ENCODE data around the gene C14orf132. TPM values are rescaled to one million over a fixed set of nuclear protein-coding genes. Genes with fewer than 3 reads are reported as not detected.

Gene C14orf132
- total and polyA plus RNA-seq, 9 donors: 13.6 to 26.6 (median 18.5) TPM

DNA sequence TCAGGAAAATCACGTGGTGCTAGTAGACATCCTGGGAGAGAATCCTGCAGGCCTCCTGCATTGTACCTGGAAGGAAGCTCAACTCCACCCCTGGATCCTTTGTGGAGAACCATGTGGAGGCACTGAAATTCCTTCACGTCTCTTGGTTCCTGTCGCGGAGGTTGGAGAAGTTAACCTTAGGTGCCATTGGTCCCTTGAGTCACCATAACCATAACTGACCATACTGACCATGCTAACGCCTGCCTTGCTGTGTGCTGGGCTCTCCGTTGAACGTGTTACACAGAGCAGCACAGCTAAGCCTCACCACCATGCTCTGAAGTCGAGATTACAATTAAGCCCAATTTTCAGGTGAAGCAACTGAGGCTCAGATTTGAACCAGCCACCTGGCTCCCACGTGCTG lies 18.6 kb downstream of the C14orf132 start:
- WGBS (ENCODE audit: insufficient coverage): 92% methylated on average over 8 of the region's 9 CpGs
- H3K4me3 ChIP-seq (ENCODE audit: low read length): no peak overlapping the region
- no peak overlapping the region for H3K27ac ChIP-seq (ENCODE audit: low read length)
- peaks cover 46% of the 10 kb centered on the region for H3K4me1 ChIP-seq (ENCODE audit: control insufficient read depth, insufficient read depth, low read length)
- H3K36me3 ChIP-seq (ENCODE audit: control insufficient read depth, insufficient read depth, low read length): no peaks in the 10 kb centered on the region
- H3K27me3 ChIP-seq (ENCODE audit: control insufficient read depth, insufficient read depth, low read length): no peaks in the 10 kb centered on the region
- no peak for DNase-seq
- no peaks in the 10 kb centered on the region for H3K9me3 ChIP-seq (replicated peaks; ENCODE audit: control insufficient read depth, low read depth, low read length)

DNA sequence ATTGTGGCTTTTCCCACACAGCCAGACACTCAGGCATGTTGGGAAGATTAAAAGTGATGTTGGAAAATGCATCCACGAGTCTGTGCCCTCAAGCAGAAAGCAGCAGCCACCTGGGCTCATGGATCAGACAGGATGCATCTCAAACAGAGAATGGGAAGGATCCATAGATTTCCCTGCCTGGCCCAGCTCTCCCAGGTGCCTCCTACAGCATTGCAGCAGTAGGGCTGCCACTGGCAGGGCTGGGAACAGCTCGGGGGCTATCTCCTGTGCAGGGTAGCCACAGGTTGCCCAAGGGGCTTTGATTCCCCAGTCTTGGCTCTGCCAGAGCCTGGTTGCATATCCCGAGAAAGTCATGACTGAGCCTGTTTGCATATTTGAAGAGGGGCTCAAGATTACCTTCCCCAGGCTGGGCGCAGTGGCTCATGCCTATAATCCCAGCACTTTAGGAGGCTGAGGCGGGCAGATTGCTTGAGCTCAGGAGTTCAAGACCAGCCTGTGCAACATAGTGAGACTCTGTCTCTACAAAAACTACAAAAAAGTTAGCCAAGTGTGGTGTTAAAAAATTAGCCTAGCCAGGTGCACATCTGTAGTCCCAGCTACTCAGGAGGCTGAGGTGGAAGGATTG lies 19.5 kb downstream of the C14orf132 start:
- no peaks in the 10 kb centered on the region for H3K9me3 ChIP-seq (replicated peaks; ENCODE audit: control insufficient read depth, low read depth, low read length)
- H3K36me3 ChIP-seq (ENCODE audit: control insufficient read depth, insufficient read depth, low read length): no peaks in the 10 kb centered on the region
- no peak for DNase-seq
- peaks cover 37% of the 10 kb centered on the region for H3K4me1 ChIP-seq (ENCODE audit: control insufficient read depth, insufficient read depth, low read length)
- 85% methylated on average over 4 of the region's 5 CpGs for WGBS (ENCODE audit: insufficient coverage)
- no peak overlapping the region for H3K4me3 ChIP-seq (ENCODE audit: low read length)
- no peaks in the 10 kb centered on the region for H3K27me3 ChIP-seq (ENCODE audit: control insufficient read depth, insufficient read depth, low read length)
- no peak overlapping the region for H3K27ac ChIP-seq (ENCODE audit: low read length)

DNA sequence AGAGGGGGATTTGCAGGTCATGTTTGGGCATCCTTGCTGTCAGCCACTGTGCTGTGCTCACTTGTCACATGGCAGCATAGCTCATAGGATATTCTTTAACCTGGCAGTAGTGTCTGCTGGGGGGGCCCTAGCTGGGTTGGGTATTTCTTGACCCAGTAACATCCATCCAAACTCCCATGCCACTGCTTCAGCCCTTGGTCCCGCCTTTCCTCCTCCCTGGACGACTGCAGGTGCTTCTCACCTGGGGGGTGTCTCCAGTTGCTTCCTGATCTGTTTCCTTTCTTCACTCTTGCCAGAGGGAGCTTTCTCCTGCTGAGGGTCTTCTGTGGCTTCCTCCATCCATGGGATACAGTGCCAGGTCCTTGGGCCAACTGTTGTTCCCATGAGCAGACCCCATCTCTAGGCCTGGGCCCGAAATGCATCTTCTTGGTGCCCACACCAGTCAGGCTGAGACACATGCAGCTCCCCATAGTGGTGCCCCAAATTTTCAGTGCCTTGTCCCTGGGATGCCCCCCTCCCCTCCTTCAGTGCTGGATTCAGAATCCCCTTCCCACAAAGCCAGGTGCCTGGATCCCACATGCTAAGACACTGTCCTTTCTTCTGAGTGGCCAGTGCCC lies 20.5 kb downstream of the C14orf132 start:
- no peaks in the 10 kb centered on the region for H3K36me3 ChIP-seq (ENCODE audit: control insufficient read depth, insufficient read depth, low read length)
- no peak for DNase-seq
- no peaks in the 10 kb centered on the region for H3K27me3 ChIP-seq (ENCODE audit: control insufficient read depth, insufficient read depth, low read length)
- H3K27ac ChIP-seq (ENCODE audit: low read length): no peak overlapping the region
- 81% methylated on average over 1 of the region's 3 CpGs for WGBS (ENCODE audit: insufficient coverage)
- H3K4me1 ChIP-seq (ENCODE audit: control insufficient read depth, insufficient read depth, low read length): peaks cover 30% of the 10 kb centered on the region
- H3K4me3 ChIP-seq (ENCODE audit: low read length): no peak overlapping the region
- H3K9me3 ChIP-seq (replicated peaks; ENCODE audit: control insufficient read depth, low read depth, low read length): no peaks in the 10 kb centered on the region

DNA sequence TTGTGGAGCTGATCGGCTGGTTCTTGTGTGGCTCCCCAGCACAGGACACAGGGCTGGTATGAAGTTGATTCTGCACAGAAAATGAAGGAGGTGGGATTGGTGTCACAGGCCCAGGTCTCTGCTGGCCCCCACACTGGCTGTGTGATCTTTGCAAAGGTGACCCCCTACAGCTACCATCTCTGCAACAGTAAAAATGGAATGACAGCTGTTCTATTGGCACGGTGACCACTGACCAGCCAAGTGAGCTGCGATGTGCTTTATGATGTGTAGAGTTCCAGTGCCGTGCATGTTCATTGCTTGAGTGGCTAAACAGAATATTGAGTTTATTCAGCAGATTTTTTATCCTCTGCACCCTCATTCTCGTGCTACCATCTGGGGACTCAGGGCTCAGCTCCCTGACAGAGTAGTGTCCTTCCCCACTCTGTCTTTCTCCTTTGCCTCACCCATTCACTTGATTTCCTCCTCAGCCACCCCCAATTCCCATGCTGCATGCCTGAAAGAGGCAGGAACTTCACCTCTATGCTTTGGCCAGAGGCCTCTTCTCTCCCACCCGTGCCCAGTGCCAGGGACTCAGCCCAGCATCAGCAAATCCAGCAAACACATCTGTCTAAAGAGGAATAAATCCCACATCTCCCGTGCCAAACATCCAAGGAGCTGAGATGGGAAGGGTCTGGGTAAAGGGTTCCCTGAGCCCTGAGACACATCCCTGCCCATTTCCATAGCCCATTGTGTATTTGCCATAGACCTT lies 21.2 kb downstream of the C14orf132 start:
- Histone ChIP-seq H3K27ac (ENCODE audit: low read length) (no peak overlapping the region), H3K27me3 (ENCODE audit: control insufficient read depth, insufficient read depth, low read length) (no peaks in the 10 kb centered on the region), H3K36me3 (ENCODE audit: control insufficient read depth, insufficient read depth, low read length) (no peaks in the 10 kb centered on the region), H3K4me3 (ENCODE audit: low read length) (no peak overlapping the region), H3K9me3 (replicated peaks; ENCODE audit: control insufficient read depth, low read depth, low read length) (no peaks in the 10 kb centered on the region), H3K4me1 (ENCODE audit: control insufficient read depth, insufficient read depth, low read length) (peaks cover 26% of the 10 kb centered on the region)
- peak; percentile 49 for DNase-seq
- 80% methylated on average over 3 of the region's 7 CpGs for WGBS (ENCODE audit: insufficient coverage)

DNA sequence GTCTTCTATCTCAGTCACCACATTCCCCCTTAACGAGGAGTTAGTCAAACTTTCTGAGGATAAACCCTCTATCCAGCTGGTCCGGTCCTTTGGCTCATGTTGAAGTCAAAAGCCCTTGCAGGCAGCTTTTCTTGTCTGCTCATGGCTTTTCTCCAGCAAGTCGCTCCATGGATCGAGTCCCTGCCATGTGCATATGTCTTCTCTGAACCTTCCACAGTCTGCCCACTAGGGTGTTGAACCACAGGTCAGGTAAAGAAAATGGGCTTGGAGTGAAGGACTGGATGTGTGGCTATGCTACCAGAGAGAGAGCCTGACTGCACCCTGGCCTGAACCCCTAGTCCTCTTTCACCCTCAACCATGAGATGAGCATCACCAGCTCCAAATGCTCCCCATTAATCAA lies 22.8 kb downstream of the C14orf132 start:
- 68% methylated on average over 2 of the region's 4 CpGs for WGBS (ENCODE audit: insufficient coverage)
- H3K27ac ChIP-seq (ENCODE audit: low read length): no peak overlapping the region
- no peaks in the 10 kb centered on the region for H3K9me3 ChIP-seq (replicated peaks; ENCODE audit: control insufficient read depth, low read depth, low read length)
- DNase-seq: no peak
- H3K27me3 ChIP-seq (ENCODE audit: control insufficient read depth, insufficient read depth, low read length): no peaks in the 10 kb centered on the region
- no peak overlapping the region for H3K4me3 ChIP-seq (ENCODE audit: low read length)
- no peaks in the 10 kb centered on the region for H3K36me3 ChIP-seq (ENCODE audit: control insufficient read depth, insufficient read depth, low read length)
- peaks cover 15% of the 10 kb centered on the region for H3K4me1 ChIP-seq (ENCODE audit: control insufficient read depth, insufficient read depth, low read length)

DNA sequence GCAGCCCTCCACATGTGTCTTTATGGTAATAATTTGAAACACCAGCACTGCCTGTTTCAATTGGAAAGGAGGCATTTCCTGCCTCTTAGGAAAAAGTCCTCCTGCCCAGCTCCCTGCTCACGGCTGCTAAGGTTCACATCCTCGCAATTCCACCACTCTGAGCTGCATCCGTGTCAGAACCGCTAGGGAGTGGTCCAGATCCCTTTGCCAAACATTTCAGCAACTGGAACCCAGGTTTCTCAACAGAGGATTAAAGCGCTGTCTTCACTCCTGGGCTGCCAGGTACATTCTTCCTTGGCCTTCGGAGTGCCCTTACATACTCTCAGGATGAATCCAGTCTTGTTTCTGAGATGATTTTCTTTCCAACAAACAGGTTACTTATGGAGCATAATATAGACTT lies 23.3 kb downstream of the C14orf132 start:
- Histone ChIP-seq H3K4me3 (ENCODE audit: low read length) (no peak overlapping the region), H3K36me3 (ENCODE audit: control insufficient read depth, insufficient read depth, low read length) (no peaks in the 10 kb centered on the region), H3K9me3 (replicated peaks; ENCODE audit: control insufficient read depth, low read depth, low read length) (no peaks in the 10 kb centered on the region), H3K27me3 (ENCODE audit: control insufficient read depth, insufficient read depth, low read length) (no peaks in the 10 kb centered on the region), H3K27ac (ENCODE audit: low read length) (no peak overlapping the region), H3K4me1 (ENCODE audit: control insufficient read depth, insufficient read depth, low read length) (peaks cover 15% of the 10 kb centered on the region)
- WGBS (ENCODE audit: insufficient coverage): 54% methylated on average over 5 of the region's 6 CpGs
- DNase-seq: no peak

- Histone ChIP-seq H3K27ac (ENCODE audit: low read length) (no peak overlapping the region), H3K27me3 (ENCODE audit: control insufficient read depth, insufficient read depth, low read length) (no peaks in the 10 kb centered on the region), H3K4me3 (ENCODE audit: low read length) (no peak overlapping the region), H3K36me3 (ENCODE audit: control insufficient read depth, insufficient read depth, low read length) (no peaks in the 10 kb centered on the region), H3K4me1 (ENCODE audit: control insufficient read depth, insufficient read depth, low read length) (peaks cover 14% of the 10 kb centered on the region), H3K9me3 (replicated peaks; ENCODE audit: control insufficient read depth, low read depth, low read length) (no peaks in the 10 kb centered on the region)
- WGBS (ENCODE audit: insufficient coverage): 83% methylated on average over 3 of the region's 5 CpGs
- DNase-seq: no peak
Measured at GRCh38 chr14:96064866-96065265, 25.7 kb downstream of the C14orf132 start.

DNA sequence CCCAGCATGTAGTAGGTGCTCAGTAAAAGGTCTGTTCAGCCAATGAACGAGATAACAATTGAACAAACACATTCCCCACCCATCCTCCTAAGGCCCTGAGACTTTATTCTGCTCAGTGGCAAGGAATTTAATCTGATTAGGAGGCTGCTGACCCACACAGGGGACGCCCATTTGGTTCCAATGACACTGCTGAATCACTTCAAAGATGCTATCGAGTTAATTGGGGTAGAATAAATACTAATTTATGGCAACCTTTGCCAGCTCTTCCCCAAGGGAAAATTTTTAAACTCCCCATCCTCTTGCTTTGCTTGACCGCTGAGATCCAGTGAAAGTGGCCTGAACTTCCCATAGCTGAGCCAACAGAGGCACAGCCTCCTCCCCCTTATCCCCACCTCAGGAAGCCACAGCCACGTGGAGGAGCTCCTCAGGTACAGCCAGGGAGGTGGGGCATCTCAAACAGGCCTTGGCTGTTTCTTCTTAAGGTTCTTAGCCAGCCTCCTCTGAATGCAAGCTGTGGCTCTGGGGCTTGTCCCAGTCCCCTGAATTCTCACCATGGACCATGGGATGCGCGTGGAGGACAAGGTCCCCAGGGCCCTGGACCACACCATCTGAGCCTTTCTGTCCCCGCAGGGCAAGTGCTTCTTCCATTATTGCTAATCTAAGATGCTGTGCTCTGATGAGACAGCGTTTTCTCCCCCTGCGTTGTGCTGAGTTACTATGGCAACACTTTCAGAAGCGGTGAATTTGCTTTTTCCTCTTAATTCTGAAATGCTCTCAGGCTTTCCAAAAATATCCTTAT lies 26.7 kb downstream of the C14orf132 start:
- DNase-seq: no peak
- Histone ChIP-seq H3K27ac (ENCODE audit: low read length) (no peak overlapping the region), H3K36me3 (ENCODE audit: control insufficient read depth, insufficient read depth, low read length) (no peaks in the 10 kb centered on the region), H3K9me3 (replicated peaks; ENCODE audit: control insufficient read depth, low read depth, low read length) (no peaks in the 10 kb centered on the region), H3K4me1 (ENCODE audit: control insufficient read depth, insufficient read depth, low read length) (peaks cover 5% of the 10 kb centered on the region), H3K27me3 (ENCODE audit: control insufficient read depth, insufficient read depth, low read length) (no peaks in the 10 kb centered on the region), H3K4me3 (ENCODE audit: low read length) (no peak overlapping the region)
- 38% methylated on average over 8 of the region's 11 CpGs for WGBS (ENCODE audit: insufficient coverage)

- Histone ChIP-seq H3K4me3 (ENCODE audit: low read length) (no peak overlapping the region), H3K4me1 (ENCODE audit: control insufficient read depth, insufficient read depth, low read length) (peaks cover 3% of the 10 kb centered on the region), H3K27me3 (ENCODE audit: control insufficient read depth, insufficient read depth, low read length) (no peaks in the 10 kb centered on the region), H3K9me3 (replicated peaks; ENCODE audit: control insufficient read depth, low read depth, low read length) (no peaks in the 10 kb centered on the region), H3K36me3 (ENCODE audit: control insufficient read depth, insufficient read depth, low read length) (no peaks in the 10 kb centered on the region), H3K27ac (ENCODE audit: low read length) (no peak overlapping the region)
- no peak for DNase-seq
- WGBS (ENCODE audit: insufficient coverage): 89% methylated on average over 5 of the region's 5 CpGs
Measured at GRCh38 chr14:96066976-96067375, 27.8 kb downstream of the C14orf132 start.

Measured in muscle of leg (tissue), 11 donors.